LNCAP (cell line): ENCODE data around the gene BRIP1.

Source experiments
- TF ChIP-seq, protein P1 (sequence below): fragments of 450-650 bp; IDR thresholded peaks from 2 replicates; pipeline ENCODE4 v1.5.1; 2017; ENCODE audit warnings: mild to moderate bottlenecking

Gene BRIP1

DNA sequence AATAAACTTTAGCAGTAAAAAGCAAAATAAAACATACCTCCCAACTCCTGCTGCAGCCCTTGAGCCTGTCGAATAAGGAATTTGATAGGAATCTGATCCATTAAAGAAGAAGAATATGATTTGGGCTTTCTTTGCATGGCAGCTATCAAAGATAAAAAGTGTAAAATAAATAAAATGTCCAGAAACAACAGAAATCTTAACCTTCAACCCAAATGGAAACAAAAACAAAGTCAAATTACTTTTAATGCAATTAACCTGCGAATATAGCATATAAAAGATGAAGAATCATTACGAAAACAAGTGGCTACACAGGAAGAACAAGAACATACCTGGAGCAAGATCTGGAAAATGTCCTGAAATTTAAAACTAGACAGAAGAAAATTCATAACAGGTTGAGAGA, 21.5 kb upstream of the BRIP1 start:
- TF ChIP-seq, protein P1, sequence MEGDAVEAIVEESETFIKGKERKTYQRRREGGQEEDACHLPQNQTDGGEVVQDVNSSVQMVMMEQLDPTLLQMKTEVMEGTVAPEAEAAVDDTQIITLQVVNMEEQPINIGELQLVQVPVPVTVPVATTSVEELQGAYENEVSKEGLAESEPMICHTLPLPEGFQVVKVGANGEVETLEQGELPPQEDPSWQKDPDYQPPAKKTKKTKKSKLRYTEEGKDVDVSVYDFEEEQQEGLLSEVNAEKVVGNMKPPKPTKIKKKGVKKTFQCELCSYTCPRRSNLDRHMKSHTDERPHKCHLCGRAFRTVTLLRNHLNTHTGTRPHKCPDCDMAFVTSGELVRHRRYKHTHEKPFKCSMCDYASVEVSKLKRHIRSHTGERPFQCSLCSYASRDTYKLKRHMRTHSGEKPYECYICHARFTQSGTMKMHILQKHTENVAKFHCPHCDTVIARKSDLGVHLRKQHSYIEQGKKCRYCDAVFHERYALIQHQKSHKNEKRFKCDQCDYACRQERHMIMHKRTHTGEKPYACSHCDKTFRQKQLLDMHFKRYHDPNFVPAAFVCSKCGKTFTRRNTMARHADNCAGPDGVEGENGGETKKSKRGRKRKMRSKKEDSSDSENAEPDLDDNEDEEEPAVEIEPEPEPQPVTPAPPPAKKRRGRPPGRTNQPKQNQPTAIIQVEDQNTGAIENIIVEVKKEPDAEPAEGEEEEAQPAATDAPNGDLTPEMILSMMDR: no peak

GRCh38 chr17:61880589-61881102, 17.3 kb upstream of the BRIP1 start:
- TF ChIP-seq, protein P1: no peak

GRCh38 chr17:61878984-61879612, 15.8 kb upstream of the BRIP1 start:
- TF ChIP-seq, protein P1: no peak

DNA sequence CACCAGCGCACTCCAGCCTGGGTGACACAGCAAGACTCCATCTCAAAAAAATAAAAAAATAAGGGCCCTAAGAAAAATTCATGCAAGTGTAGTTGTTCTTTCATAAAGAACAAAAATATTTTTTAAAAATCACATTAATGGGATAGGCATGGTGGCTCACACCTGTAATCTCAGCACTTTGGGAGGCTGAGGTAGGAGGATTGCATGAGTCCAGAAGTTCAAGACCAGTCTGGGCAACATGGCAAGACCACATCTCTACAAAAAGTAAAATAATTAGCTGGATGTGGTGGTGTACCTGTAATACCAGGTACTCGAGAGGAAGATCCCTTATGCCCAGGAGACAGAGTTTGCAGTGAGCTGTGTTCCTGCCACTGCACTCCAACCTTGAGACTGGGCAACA, 15.2 kb upstream of the BRIP1 start:
- TF ChIP-seq, protein P1: no peak

- TF ChIP-seq, protein P1: no peak
These were observed 14.5 kb upstream of the BRIP1 start for GRCh38 chr17:61877837-61878236.

- TF ChIP-seq, protein P1: no peak
These were observed 12.5 kb upstream of the BRIP1 start for GRCh38 chr17:61875804-61876203.

DNA sequence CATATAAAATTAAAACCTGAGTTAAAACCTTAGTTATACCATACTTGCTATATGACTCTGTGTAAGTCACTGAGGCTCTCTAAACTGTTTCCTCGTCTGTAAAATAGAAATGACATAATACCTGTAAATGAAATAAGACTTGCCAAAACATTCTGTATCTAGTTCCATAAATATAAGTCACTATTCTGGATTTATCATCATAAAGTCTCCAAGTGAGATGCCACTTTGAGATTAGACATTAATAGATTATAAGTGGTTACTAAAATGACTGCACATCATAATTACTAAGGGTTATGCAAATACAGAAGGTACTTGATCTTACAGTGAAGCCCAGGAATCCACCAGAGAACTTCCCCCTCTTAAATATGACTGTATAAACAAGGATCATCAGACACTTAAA, 12.0 kb upstream of the BRIP1 start:
- TF ChIP-seq, protein P1: no peak

DNA sequence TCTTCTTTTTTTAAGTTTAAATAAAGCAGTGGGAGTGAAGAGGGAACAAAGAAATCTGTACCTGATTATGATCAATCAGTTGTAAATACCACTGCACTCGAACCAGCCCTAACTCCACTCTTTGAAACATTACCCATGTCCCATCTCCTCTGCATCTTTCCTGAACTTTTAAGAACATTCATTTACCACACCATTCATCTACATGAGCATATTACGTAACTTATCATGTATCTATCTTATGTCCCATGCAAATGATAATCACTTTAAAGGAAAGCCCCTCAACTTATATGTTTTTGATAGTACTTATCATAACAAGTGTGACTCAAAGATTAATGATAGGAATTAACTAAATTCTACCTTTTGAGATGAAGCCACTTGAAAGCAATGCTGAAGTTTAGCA, 10.7 kb upstream of the BRIP1 start:
- TF ChIP-seq, protein P1: no peak
